Measurements from ENCODE around the gene TKTL1.

DNA sequence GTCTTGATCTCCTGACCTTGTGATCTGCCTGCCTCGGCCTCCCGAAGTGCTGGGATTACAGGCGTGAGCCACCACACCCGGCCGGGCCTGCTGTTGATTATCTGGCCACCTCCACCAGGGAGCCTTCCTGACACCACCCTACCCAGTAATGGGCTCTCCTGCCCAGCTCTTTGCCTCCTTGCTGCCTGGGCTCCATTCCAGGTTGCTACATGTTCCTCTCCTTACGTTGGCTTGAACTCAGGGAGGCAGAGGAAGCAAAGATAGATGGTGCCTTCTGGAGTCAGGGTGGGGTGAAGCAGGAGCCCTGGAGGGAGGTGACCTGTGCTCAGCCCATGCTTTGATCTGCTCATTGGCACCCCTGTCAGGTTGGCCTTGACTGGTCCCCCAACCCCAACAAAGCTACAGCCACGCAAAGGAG is 52.5 kb downstream of the TKTL1 start:
- TF ChIP-seq, protein P1, sequence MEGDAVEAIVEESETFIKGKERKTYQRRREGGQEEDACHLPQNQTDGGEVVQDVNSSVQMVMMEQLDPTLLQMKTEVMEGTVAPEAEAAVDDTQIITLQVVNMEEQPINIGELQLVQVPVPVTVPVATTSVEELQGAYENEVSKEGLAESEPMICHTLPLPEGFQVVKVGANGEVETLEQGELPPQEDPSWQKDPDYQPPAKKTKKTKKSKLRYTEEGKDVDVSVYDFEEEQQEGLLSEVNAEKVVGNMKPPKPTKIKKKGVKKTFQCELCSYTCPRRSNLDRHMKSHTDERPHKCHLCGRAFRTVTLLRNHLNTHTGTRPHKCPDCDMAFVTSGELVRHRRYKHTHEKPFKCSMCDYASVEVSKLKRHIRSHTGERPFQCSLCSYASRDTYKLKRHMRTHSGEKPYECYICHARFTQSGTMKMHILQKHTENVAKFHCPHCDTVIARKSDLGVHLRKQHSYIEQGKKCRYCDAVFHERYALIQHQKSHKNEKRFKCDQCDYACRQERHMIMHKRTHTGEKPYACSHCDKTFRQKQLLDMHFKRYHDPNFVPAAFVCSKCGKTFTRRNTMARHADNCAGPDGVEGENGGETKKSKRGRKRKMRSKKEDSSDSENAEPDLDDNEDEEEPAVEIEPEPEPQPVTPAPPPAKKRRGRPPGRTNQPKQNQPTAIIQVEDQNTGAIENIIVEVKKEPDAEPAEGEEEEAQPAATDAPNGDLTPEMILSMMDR (IDR thresholded peaks at IDR 0.05; ENCODE audit: poor library complexity) = no peak
- no peak for TF ChIP-seq EZH2 (IDR thresholded peaks at IDR 0.05; ENCODE audit: borderline replicate concordance)
- no peak for TF ChIP-seq EZH2phosphoT487 (IDR thresholded peaks at IDR 0.05; ENCODE audit: low read depth, severe bottlenecking, unreplicated experiment)
